Stimulated activated CD8-positive, alpha-beta memory T cell treated with anti-CD3 and anti-CD28 coated beads, Interleukin-12 subunit alpha, Interleukin-12 subunit beta, amount 100 ng/mL, for 4 hours (primary cell): Measurements from ENCODE around the gene ATP13A3.

Experiments used
- DNase-seq: peaks from one replicate; pipeline ENCODE4 v3.0.0-alpha.2; 2020; ENCODE audit warnings: low read depth

ATP13A3 gene

DNA sequence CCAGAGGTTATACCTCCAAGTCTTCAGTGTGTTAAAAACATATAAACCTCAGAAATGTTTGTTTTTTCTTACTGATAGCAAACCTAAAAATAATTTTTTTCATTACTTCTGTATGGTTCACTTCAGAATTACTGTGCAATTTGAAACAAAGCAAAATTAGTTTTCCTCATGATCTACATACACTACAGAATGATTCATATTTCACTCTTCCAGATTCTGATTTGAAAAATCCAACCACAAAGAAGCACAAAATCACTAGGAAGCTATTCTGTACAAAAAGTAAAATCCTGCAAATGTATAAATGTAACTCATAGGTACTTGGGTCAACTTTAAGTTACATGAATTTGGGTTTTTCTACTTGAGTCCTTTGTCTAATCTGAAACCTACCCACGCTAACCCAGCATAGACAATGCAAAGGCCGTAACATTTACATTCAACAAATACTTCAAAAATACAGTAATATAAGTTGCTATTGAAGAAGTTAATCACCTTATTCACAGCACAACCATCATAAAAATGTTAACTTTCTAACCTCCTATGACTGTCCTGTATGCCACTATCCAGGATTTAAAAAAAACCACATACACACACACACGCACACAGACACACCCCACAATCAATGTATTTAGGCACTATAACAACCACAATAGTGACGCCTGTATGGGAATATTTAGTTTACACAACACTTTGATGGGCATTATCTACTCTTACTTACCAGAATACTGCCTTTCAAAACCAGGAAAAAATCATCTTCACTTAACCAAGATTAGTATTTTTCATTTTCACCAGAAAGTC lies 11.5 kb downstream of the ATP13A3 start:
- DNase-seq = no peak

GRCh38 chr3:194474675-194475074 lies 12.1 kb downstream of the ATP13A3 start:
- no peak for DNase-seq

DNA sequence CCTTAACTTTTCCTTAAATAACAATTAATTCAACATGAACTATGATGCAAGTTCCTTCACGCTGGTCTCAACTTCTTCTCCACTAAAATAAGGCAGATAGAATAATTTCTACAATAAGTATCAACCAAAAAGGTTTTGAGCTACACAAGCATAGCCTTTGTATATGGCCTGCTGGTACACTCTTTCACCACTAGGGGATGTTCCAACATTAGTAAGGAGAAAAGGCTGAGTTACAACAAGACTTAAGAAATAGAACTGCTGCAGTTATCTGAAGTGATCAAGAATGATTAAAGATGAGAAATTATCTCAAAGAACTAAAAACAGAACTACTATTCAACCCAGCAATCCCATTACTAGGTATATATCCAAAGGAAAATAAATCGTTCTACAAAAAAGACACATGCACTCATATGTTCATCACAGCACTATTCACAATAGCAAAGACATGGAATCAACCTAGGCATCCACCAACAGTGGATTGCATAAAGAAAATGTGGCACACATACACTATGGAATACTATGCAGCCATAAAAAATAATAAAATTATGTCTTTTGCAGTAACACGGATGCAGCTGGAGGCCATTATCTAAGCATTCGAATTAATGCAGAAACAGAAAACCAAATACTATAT lies 14.4 kb downstream of the ATP13A3 start:
- no peak for DNase-seq

GRCh38 chr3:194471863-194472262 lies 14.9 kb downstream of the ATP13A3 start:
- DNase-seq = no peak

GRCh38 chr3:194470615-194471014 lies 16.2 kb downstream of the ATP13A3 start:
- no peak for DNase-seq

DNA sequence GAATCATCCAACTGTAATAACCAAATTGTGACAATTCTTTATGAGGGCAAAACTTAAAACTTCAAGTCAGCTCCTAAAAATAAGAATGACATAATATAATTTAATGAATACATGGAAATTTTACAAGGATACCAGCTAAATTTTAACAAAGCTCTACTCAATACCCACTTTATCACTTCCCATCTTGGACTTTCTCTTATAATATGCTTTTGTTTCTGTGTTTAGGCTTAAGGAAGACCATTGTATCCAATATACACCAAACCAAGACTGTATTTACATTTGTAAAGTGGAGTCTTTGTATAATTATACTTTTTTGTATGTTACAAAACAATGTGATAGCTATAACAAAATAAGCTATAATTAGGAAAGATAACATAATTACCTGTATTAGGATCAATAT lies 16.8 kb downstream of the ATP13A3 start:
- no peak for DNase-seq

DNA sequence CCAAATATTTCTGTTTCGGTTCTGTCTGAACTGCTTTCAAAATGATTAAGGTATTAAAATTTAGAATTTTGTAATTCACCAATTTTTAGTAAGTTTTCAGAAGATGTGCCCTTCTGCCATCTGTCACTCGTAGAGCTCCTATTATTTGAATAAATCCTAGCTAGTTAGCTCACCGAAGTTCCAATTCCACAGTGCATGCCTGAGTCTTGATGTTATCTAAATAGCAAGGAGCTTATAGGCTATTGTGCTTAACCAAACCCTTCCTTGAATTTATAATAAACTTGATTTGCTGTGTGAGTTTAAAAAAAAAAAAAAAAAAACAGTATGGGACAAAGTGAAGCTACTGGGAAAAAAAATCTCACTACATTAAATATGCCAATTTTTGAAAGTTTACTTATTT lies 18.7 kb downstream of the ATP13A3 start:
- no peak for DNase-seq

- no peak for DNase-seq
Observed at GRCh38 chr3:194466761-194467356, 19.9 kb downstream of the ATP13A3 start.

DNA sequence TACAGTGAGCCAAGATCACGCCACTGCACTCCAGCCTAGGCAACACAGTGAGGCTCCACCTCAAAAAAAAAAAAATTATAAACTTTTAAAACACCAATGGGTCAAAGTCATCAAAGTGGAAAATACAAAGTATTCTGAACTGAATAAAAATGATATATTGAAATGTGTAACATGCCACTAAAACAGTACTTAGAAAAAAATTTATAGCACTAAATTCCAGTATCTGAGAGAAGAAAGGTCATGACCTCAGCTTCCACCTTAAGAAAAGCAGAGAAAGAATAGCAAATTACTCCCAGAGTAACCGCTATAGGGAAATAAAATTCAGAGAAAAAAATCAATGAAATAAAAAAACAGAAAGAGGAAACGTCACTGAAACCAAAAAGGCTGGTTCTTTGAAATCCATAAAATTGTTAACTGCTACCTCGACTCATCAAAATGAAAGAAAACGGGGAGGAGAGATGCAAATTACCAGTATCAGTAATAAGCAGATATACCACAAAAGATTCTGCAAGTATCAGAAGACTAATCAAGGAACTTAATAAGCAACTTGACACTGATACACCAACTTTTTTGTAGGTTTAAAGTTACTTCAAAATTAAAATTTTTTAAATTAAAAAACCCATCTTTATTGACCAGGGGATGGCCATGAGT lies 20.8 kb downstream of the ATP13A3 start:
- DNase-seq = no peak

DNA sequence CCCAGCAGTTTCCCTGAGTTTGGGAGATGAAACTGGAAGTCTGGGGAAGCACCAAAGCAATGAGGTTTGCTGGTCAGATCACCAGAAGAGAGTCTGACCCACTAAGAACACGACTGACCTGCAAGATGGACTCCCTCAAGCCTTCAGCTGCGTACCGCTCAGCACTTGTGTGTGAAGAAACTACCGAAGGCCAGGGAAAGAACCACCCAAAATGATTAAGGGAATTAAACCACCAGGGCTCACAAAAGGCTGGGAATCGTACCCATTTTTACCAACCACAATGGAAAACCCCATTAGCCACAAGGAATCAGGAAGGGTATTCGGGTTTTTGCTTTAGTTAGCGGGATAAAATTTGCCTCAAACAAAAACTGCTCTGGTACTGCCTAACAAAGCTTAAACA lies 21.6 kb downstream of the ATP13A3 start:
- DNase-seq = no peak

GRCh38 chr3:194464692-194465091 lies 22.1 kb downstream of the ATP13A3 start:
- no peak for DNase-seq

- DNase-seq = no peak
Observed at GRCh38 chr3:194462936-194463335, 23.9 kb downstream of the ATP13A3 start.

GRCh38 chr3:194460566-194460965 lies 26.2 kb downstream of the ATP13A3 start:
- no peak for DNase-seq

DNA sequence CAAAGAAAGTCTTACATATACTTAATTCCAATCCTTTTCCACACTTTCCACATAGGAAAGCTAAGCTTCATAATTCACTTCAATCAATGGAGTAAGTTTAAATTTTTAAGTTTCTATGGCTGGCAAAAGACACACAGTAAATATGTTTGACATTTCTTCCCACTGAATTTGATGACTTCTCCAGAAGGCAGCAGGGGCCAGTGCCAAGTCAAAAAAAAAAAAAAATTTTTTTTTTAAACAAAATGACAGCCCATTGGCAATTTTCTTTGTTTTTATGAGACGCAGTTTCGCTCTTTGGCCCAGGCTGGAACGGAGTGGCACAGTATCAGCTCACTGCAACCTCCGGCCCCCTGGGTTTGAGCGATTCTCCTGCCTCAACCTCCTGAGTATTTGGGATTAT lies 28.7 kb downstream of the ATP13A3 start:
- no peak for DNase-seq

- DNase-seq = no peak
Observed at GRCh38 chr3:194455481-194455880, 31.3 kb downstream of the ATP13A3 start.

DNA sequence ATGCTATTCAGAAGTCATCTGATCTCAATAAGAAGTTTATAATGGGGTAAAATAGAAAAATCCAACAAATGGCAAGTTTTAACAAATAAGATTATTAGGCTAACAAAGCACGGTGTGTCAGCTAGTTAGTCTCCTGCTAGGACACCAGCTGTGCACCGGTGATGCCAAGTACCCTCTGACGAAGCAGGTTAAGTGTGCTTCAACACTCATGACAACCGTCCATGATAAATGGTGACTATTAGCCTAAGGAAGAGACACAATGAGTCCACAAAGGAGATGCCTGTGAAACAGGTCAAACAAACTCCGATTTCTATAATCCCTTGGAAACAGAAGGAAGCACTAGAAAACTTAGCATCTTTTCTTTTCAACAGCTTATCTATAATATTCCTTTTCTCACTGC lies 36.5 kb downstream of the ATP13A3 start:
- no peak for DNase-seq

DNA sequence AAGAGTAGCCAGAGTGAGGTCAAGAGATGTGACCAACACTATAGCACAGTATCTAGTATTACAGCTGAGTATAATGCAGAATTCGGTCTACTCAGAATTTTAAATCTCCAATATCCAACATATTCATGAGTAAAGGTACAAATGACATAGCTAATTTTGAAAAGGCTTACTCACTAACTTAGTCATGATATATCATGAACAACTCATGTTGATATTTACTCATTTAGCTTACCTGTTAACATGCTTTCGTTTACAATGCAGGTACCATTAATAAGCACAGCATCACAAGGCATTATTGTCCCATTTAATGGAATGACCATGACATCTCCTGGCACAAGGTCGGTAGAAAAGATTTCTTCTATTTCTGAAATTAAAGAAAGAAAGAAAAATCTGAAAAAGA lies 36.9 kb downstream of the ATP13A3 start:
- no peak for DNase-seq

- no peak for DNase-seq
Observed at GRCh38 chr3:194447657-194448056, 39.1 kb downstream of the ATP13A3 start.

DNA sequence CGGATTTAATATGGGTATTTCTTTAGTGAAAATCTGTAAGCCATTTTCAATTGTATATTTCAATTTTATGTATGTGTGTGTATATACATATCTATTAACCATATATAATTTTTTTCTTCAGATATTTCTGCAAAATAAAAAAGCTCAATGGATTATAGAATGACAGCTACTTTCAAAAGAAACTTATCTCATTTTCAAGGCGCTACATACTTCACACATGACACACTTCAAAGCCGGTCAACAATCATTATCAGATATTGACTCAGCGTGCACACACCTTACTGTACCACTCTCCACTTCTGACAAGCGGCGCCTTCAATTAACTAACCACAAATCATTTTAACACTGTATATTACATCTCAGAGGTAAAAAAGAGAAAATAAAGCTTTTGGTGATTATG lies 39.6 kb downstream of the ATP13A3 start:
- no peak for DNase-seq

DNA sequence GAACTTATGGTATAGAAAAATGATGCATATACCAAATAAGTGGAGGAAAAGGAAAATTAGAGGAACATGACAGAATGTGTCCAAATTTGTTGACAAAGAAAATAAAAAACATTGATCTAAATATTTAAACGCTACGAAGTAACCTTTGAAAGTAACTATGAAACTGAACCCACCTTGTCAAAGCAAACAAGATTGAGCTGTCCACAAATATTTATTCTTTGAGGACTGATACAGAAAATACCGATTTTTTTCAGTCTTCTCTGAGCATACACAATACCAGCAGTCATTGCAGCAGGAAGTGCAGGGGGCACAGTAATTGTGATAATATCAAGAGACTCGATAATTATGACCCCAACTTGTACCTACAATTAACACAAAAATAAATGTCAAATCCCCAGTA lies 40.0 kb downstream of the ATP13A3 start:
- DNase-seq = no peak

- no peak for DNase-seq
Observed at GRCh38 chr3:194446172-194446571, 40.6 kb downstream of the ATP13A3 start.

GRCh38 chr3:194443901-194444300 lies 42.9 kb downstream of the ATP13A3 start:
- DNase-seq = no peak

DNA sequence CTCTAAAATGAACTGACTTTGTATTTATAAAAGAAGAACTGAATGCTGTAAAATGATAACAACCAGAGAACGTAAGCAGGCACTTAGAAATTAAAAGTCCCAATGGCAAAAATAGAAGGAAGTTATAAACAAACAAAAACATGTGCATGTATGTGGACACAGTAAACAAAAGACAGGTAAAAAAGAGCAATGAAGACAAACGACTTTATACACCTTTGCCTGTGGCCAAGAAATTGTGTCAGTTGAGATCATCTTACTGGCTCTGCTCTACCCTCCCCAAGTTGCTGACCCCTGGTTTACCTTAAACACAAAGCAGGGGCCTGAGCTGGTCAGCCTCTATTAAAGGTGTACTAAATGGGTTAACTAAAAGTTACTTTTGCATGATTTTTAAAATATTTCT lies 46.0 kb downstream of the ATP13A3 start:
- DNase-seq = no peak
